GM21381 (cell line): Measurements from ENCODE around the gene P3H2.

Source experiments
- ATAC-seq: cut with Tn5 transposase; IDR thresholded peaks from one replicate; pipeline ENCODE4 v1.9.1; 2021; ENCODE audit warnings: mild to moderate bottlenecking, moderate library complexity; ENCODE audit not compliant: unreplicated experiment

P3H2 gene

DNA sequence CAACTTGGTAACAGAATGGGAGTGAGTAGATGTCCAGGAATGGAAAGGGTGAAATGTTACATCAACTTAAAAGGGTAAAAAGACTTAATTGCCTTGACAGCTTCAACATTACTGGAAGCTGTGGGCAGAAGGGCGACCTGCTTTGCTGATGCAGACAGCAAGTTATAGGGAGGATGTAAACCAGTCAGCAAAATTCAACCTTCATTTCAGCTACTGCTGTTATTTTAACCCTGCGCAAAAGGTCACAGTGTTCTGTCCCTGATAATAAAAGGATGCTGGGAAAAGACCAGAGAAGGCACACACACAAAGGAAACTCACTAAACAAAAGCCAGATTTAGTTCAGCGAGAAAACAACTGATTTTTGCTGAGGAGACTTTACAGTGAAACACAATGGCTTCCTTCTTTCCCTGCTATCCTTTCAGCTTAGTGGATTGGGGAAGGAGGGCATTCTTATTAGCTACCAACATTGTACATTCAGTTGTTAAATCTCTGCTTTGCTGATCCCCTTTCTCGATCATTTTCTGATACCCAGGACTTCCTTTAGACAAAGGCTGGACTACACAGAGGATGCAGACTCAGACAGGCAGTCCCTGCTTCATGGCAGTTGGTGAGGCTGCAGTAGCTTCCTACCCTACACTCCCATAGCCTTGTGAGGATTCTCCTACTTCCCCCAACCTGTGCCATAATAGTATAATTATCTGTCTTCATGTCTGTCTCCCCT is 62.0 kb downstream of the P3H2 start:
- ATAC-seq: no peak

DNA sequence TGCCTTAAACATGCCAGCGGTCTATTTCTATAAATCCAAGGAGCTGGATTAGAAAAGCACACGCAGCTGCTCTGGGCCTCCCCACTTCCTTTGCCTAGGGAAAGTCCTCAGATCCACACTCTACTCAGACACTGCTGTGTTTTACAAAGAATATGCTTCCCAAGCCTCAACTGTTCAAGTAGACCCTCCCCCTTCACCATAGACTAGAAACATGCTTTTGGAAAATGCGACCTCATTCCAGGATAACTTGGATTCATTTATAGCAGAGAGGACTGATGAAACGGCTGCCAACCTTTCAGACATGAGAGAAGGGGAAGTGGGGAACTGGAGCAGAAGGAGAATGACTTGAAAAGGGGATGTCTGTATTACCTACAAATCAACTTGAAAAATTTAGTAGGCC is 64.0 kb downstream of the P3H2 start:
- no peak for ATAC-seq

DNA sequence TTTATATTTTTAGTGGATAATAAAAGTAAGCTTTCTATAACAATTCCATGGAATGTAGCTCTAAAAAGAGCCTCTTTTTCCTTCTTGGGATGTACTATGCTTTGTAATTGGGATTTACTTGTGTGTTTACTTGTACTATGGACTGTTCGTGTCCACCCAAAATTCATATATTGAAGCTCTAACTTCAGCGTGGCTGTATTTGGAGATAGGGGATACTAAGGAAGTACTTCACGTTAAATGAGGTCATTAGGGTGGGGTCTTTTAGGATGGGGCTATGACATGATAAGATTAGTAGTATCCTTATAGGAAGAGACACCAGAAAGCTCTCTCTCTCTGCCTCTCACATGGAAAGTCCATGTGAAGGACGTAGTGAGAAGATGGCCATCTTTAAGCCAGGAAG is 64.9 kb downstream of the P3H2 start:
- ATAC-seq: no peak

DNA sequence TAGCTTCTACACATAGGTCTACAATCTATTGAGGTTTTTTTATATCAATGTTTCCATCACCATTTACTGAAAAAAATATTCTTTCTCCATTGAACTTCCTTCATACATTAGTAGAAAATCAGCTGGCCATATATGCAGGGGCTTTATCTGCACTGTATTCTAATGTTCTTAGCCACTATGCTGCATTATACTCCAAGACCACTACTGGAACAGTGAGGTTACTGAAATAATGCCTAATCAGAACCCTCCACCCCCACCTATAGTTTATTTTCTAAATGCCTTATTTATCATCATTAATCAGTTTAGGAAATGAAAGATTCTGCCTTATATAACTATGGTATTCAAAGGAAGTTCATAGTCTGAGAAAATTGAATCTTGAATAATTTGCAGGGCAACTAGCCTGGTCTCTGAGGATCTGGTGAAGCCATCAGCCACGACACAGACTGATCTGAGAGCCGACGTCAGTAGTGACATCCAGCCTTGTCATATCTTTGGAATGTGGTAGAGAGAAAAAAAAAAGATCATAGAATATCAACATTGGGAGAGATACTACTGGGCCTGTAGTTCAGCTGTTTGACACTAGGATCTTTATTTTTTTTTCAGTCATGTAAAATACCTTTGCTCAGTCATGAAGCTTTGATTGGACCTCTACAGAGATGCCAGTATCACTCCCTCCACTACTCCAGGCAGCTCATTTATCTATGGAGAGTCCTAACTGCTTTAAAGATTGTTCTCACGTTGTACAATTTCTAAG is 66.6 kb downstream of the P3H2 start:
- ATAC-seq: no peak

DNA sequence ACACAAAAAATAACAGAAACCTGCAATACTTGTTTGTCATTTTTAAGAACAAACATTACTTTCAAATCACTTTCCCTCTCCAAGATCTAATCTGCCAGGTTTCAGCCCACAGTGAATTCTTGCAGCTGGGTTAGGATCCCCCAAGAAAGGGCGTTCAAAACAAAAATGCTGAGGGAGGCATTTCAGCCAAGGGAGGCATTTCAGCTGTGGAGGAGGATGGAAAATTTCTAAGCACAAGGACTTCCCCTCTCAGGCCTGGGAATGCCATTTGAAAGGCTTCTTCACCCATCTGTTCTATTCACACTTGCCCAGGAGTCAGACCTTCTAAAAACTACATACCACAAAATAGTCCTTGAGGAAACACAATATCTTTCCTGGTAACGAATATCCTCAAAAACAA is 69.1 kb downstream of the P3H2 start:
- ATAC-seq: no peak

DNA sequence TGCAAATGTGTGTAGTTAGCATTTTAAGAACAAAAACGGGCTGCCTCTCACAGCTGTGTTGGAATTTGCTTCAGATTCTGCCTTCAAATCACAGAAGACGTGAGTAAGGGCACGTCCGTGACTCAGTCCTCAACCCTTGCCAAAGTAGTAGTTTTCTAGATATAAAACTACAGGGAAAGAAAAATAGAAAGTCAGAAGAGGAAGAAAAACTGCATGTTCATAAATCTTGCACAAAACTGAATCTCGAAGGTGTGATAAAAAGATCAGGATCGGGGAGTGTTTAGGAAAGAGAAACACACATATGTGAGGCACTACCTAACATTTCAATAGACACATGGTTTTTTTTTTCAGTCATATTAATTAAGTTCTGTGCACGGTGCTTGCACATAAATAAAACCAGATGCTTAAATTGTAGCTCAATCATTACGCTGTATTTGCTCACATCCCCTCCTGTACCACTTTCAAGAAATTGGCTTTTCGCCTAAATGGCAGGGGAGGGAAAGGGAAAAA is 71.7 kb downstream of the P3H2 start:
- ATAC-seq: no peak

DNA sequence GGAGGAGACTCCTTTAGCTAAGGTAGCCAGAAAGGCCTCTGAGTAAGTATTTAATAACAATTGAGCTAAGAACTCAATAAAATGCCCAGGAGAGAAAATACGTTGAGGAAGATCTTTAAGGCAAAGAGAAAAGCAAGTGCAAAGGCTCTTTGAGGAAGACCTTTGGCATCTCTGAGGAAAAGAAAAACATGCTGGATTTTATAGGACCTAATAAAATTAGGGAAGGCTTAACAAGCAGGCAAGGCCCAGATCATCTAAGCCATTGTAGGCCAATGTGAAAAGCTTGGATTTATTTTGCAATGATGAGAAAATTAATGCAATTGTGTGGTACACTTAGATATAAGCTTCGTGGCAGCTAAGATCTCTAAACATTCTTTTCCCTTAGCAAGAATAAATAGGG is 75.7 kb downstream of the P3H2 start:
- ATAC-seq: no peak

DNA sequence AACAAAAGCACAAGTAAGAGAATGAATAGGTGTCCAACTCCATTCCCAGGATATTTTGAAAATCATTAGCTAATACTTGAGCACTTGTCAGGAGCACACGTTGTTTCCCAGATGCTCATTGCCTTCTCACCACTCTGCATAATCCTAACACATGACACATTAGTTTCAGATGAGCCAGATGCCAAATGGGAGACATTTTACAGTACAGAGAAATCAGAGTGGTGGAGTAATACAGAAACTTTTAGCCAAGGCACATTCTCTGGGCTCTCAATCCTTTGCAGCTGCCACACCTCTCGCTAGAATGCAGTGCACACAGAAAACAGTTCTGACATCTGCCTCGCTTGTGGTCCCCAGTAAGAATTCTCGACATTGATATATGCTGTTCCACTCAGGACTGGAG is 76.6 kb downstream of the P3H2 start:
- ATAC-seq: no peak

DNA sequence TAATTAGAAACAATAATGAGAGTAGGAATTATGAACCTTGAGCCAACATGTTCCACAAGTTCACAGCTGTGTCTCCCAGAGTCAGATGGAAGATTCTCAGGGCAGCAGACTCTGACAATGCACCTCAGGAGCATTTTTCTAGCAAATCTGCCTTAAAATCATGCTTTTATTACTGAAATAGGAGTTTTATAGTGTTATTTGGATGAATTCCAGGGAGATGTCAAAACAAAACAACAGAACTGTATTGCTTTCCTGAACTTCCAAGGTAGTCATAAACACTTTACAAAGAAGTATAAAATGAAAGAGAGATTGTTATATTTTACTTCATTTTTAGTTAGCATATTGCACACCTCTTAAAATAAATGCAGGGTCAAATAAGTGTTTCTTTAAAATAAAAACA is 77.0 kb downstream of the P3H2 start:
- no peak for ATAC-seq

DNA sequence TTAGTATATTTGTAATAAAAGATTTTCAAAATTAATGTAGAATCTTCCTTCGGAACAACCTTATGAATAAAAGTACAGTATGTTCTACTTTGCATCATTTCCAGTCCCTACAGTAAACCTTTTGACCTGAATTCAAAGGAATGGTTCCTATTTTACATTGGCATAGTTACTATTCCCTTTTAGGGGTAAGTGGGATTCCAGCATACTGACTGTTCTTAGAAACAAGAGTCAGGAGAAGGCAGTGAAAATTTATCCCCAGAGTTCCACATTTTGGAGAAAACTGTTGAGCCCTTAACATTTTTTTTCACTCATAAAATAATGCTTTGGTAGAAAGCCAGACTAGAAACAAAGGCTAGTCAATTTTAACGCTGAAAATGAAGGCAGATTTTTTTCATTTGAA is 78.1 kb downstream of the P3H2 start:
- ATAC-seq: no peak

DNA sequence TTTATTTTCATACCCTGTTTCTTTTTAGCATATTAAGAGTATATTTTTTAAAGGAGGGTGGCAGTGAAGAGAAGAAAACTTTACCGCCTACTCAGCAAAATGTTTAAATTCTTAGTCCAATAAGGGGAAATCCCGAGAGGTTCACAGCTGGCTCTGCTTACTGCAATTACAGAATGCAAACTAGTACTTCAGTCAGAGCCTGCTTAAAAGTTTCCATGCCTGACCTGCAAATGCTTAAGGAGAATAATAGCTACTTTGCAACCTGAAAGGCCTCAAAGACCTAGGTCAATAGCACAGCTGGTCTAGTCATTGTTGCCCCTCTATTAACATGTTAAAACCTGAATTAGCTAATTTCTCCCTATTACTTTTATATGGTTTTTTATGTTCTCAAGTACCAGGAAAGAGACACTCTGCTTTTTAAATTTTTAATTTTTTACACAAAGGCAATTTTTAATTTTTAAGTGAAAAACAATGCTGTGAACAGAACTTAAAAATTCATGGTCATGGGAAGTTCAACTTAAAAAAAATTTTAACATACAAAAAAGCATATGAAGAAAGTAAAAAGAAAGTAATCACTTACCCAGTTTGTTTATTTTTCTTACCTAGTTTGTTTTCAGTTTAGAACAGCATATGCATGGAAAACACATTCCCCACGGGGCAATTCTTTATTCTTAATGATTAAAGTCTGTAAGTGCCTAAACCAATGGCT is 79.2 kb downstream of the P3H2 start:
- ATAC-seq: no peak

DNA sequence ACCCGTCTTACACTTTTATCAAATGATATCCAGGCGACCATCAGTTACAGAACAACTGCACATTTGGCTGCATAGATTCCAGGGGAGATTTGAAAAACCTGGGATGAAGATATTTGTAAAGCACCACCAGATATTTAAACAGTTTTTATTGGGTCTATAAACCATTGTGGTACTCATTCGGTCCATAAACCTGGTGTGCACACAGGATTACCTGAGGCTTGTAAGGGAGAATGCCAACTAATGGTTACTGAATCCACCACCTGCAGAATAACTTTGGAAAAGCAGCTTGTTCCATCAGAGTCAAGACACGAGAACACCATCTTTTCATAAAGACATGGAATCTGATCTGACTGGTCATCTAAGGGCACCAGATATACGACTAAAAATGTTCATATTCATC is 80.6 kb downstream of the P3H2 start:
- no peak for ATAC-seq

DNA sequence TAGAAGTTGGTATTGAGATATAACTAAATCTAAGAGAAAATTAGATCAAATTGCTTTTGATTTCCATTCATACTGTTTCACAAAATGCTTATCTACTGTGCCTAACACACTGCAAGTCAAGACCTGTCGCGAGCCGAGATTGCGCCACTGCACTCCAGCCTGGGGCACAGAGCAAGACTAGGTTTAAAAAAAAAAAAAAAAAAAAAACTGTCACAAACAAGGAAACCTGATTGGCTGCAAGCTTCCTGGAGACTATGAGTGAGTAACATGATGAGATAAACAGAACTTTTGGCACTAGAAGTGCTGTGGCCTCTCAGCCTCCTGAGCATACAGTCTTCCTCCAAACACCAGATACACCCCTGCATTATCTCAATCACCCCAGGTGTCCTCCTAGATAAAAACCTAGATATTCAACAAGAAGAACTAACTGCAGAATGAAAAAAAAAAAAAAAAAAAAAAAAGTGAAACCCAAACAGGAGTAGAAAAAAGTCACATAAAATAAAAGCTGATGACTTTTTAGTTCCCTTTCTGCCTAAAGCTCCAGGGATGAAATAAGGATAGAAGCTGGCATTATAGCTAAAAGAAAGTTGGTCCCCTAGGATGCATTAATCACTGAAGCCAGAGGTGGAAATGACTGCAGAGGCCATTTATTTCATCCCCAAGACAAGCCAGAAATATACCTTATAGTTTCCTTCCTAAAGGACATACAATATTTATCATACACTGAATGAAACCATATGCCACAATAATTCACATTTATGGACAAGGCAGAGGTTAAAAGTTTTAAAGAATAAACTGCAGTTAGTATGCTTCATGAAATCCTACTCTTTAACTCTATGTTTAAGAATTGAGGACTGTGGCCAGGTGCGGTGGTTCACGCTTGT is 82.4 kb downstream of the P3H2 start:
- ATAC-seq: no peak

DNA sequence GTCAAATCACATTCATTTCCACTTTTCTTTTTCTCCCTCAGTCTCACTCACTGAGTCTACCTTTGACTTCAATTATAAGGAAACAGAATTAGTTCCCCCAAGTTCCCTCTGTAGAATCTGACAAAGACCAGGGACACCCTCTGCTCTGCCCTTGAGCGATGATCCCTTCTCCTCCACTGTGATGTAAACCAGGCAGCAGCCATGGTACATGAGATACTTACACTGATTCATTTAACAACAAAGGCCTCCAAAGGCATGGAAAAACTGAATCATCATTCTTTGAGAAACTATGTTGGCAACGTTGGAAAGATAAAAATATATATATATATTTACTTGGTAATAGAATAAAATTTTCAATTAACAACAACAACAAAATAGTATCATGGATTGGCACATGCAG is 84.1 kb downstream of the P3H2 start:
- no peak for ATAC-seq

DNA sequence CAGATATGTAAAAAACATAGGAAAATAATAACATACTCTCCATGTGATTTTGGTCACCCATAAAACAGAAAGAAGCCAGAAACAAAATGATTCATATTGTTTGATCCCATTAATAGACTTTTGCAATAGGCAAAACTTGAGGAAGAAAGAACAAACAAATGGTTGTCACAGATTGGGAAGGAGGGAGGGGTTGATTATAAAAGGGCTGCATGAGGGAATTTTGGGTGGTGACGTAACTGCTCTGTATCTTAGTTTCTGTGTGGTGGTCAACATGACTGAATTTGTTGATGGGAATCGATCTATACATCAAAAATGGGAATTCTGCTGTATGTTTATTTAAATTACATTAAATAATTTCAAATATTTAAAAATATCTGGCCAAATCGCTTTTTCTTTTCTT is 86.3 kb downstream of the P3H2 start:
- ATAC-seq: no peak

DNA sequence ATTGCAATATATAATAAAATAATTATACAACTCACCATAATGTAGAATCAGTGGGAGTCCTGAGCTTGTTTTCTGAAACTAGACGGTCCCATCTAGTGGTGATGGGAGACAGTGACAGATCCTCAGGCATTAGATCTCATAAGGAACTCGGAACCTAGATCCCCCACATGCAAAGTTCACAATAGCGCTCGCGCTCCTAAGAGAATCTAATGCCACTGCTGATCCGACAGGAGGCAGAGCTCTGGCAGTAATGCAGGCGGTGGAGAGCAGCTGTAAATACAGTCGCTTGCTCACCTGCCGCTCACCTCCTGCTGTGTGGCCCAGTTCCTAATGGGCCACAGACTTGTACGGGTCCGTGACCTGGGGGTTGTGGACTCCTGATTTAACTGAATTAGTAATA is 87.8 kb downstream of the P3H2 start:
- ATAC-seq: no peak

DNA sequence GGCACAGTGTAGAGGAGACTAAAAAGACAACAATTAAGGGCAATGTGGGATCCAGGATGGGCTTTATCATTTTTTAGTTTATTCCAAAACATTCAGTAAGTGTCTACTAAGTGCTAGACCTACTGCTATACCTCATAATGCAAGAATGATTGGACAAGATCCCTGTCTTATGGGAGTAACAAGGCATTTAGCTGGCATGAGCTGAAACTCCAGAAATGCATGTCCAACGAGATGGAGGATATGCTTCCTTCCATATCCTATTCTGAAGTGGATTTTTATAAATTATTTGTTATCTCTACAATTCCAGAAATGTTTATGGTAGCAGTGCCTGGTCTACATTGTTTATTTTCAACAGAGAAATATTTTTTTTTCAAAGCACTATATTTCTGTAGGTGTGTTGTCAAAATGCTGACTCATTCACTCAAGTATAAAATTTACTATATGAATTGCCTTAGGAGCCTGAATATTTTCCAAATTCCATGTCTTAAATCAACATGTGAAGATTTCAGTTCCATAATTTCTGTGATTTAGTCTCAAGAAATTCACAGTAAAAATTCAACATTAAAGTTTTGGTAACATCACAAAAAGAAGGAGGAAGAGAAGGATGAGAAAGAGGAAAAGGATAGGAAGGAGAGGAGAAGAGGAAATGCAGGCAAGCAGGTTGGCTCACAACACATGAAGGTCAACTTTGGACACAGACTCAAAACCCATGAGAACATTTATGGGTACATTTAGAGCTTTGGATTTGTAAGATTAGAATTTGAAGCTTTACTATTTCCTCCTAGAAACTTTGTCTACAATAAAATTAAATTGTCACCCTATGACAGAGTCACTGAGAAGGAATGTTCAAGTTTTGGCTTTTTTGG is 88.6 kb downstream of the P3H2 start:
- ATAC-seq: no peak

DNA sequence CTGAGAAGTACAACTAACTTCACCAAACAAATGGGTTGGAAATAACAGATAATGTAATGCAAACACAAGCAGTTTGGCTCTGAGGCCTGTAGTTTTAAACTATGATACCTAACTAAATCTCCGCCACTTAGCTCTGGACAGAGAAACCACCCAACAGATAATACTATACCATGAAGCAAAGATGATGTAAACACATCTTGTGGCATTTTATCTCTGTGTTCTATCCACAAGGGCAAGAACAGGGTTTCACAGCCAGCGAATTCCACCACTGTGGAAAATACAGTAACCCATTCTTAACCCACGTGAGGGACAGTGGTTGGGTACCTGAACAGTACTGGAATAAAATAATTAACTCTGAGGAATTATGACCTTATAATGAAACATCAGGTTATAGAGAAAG is 93.6 kb downstream of the P3H2 start:
- no peak for ATAC-seq

DNA sequence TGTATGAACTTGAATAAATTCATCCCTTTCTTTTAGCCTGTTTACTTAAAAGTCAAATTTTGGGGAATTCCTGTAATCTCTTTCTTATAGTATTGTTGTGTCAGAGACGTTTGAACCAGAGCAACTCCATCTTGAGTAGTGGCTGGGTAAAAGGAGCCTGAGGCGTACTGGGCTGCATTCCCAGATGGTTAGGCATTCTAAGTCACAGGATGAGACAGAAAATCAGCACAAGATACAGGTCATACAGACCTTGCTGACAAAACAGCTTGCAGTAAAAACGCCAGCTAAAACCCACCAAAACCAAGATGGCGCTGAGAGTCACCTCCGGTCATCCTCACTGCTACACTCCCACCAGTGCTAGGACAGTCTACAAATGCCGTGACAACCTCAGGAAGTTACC is 94.5 kb downstream of the P3H2 start:
- no peak for ATAC-seq

DNA sequence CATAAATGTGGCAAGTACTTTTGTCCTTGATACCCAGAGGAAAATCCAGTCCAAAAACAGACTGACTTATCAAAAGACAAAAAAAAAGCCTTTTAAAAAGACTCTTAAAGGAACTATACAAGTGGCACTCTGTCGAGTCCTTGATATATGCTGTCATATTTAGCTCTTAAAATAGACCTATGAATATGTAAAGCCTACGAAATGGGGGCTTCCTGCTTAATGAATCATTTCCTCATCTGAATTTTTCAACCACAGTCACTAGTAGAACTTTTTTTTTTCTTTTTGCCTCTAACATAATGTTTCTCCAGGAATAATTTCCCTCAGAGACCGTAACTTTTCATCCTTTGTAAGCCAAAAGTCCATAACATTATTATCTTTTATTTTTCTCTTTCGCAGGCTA is 95.8 kb downstream of the P3H2 start:
- no peak for ATAC-seq
